GM04504 (cell line): ENCODE results near the gene RIN3.

ENCODE experiments used
- DNase-seq: peaks from one replicate; pipeline ENCODE4 v3.0.0-alpha.2; 2012; ENCODE audit warnings: low read depth

RIN3 gene

GRCh38 chr14:92575061-92575747 lies 61.6 kb downstream of the RIN3 start:
- no peak for DNase-seq

DNA sequence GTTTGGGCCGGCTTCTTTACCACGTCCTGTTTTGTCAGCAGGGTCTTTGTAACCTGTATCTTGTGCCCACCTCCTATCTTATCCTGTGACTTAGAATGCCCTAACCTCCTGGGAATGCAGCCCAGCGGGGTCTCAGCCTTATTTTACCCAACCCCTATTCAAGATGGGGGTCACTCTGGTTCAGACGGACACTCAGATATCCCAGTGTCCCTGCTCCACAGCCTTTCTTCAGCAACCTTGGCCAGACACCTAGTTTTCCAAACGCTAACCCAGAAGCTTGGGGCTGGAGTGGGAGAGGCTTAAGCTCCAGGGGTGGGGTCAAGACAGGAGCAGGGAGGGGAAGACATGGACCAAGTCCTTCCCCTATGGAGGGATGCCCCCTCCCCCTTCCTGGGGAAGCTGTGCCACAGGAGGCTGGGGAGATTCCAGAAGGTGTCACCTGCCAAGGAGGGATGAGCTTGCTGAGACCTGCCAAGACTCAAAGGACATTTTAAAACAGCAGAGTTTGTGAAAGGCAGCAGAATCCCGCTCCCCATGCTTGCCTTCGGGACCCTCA lies 62.2 kb downstream of the RIN3 start:
- DNase-seq = no peak

DNA sequence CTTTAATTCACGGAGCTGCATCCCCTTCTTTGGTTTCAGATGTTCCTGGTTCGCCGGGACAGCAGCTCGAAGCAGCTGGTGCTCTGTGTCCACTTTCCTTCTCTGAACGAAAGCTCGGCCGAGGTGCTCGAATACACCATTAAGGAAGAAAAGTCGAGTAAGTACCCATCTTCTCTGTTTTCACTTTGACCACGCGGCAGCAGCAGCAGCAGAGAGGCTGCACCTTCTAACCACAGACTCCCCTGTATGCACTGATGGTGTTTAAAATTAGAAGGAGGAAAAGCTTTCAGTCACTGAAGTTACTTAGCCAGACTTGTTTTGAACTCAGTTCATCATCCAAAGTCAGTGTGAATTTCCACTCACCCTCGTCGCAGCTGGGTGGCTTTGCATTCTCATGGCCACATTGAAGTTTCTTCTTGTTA lies 63.8 kb downstream of the RIN3 start:
- DNase-seq = no peak

- DNase-seq = peak; percentile 24
These were observed 64.9 kb downstream of the RIN3 start for GRCh38 chr14:92578511-92578910.

- no peak for DNase-seq
These were observed 65.8 kb downstream of the RIN3 start for GRCh38 chr14:92579244-92579936.

- no peak for DNase-seq
These were observed 67.6 kb downstream of the RIN3 start for GRCh38 chr14:92581206-92581605.

DNA sequence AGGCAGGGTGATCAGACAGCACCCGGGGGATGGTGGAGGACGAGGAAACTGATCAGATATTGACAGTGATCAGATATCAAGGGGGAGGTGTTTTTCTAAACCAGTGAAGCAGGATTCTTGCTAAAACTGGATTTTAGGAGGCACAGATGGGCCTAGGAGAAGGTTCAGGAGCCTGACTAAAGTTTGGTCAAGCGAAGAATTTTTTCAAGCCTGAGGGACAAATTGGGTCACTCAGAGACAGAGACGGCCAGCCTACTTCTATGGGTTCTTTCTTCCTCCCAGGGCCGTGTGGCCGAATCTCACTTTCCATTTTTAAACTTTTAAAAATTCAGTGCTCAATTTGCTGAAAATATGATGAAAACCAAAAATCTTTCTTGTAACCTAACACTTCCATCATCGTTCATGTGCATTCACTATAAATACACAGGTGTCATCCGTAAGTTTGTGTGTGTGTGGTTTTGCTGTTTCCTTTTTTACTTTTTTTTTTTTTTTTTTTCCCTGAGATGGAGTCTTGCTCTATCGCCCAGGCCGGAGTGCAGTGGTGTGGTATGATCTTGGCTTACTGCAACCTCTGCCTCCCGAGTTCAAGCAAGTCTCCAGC lies 68.5 kb downstream of the RIN3 start:
- no peak for DNase-seq

DNA sequence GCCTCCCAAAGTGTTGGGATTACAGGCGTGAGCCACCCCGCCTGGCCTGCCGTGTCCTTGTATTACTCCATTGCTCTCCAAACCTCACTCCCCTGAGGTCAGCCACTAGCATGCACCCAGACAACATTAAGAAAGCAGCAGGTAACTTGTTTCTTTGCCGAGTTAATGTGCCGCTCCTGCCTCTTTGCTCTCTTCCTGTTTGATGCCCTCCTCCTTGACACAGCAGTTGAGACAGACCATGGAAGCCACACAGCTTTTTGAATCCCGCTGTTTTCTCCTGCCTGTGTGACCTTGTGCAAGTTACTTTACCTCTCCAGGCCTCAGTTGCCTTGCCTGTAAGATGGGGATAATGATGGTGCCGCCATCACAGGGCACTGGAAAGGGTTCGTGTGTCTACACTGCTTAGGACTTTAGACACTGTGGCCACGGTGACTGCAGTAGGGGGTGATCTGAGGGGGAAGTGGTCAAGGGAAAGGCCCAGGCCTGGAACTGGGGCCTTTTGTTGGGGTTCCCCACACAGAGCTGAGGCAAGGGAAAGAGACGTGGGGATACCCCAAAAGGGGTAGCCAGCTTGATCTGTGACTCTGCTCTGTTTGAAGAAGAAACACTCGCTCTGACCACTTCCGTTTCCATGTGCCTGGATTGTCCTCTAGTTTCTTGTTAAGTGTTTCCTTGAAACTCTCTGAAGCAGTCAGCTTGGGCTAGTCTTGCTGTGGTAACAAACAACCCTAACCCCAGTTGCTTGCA lies 69.3 kb downstream of the RIN3 start:
- DNase-seq = no peak

DNA sequence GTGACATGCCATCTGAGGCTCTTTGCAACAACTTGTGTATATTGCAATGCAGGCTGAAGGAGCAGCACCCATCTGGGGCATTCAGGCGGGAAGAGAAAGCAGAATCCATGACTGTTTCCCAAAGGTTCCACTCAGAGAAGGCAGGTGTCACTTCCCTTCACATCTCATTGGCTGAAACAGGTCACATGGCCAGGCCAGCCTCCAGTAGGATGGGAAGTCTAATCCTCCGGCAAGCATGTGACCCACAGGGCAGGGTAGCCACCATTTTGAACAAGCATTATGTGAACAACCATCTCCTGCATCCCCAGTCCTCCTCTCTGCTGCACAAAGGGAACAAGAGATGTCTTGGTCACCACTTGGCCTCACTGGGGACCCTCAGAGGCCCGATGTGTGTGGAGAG lies 70.6 kb downstream of the RIN3 start:
- DNase-seq = no peak

- no peak for DNase-seq
These were observed 71.2 kb downstream of the RIN3 start for GRCh38 chr14:92584816-92585215.

DNA sequence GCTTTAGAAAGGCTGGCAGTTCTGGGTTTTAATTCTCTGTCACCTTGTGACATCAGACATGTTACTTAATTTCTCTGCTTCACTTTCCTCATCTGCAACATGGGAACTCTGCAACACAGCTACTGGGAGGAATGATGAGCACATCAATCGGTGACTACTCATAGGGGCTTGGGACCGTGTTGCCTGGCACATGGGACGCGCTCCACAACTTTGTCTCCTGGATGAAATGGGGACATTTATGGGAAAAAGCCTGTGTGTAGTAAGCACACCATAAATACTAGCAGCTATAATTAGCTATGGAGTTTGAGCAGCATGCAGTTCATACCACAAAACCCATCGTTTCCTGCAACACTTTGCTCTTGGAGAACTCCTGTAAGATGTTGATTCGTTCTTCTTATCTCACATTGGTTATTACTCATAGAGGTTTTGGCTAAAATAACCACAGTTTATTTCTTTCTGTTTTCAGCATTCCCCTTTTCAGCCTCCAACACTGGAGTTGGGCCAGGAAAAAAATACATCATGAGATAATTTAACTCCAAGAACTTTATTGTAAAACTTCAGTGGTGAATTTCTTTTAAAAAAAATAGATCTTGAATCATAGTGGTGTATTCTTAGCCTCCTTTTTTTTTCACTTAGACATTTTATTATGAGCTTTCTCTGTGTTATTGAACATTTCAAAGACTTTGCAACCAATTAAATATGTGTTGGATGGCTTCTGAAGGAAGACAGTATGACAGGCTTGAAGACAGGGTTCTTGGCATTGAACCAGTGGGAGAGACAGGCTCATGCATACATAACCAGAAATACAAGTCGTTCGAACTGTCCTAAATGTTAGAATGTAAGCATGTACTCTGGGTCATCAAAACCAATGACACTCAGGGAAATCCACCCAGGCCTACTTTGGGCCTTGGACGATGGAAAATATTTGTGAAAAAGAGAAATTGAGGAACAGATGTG lies 72.7 kb downstream of the RIN3 start:
- peak; percentile 96 for DNase-seq

- no peak for DNase-seq
These were observed 73.5 kb downstream of the RIN3 start for GRCh38 chr14:92586963-92587699.

DNA sequence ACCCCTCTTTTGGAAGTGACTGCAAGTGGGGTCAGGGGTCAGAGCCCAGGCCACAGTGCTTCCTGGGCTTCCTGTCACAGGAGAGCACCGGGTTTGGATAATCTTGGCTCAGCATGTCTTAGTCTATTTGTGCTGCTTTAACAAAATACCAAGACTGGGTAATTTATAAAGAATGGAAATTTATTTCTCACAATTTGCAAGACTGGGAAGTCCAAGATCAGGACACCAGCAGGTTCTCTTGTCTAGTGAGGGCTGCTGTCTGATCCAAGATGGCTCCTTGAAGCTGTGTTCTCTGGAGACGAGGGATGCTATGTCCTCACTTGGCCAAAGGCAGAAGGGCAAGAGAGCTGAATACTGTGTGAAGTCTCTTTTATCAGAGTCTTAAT lies 74.1 kb downstream of the RIN3 start:
- no peak for DNase-seq

GRCh38 chr14:92589213-92589852 lies 75.8 kb downstream of the RIN3 start:
- no peak for DNase-seq

DNA sequence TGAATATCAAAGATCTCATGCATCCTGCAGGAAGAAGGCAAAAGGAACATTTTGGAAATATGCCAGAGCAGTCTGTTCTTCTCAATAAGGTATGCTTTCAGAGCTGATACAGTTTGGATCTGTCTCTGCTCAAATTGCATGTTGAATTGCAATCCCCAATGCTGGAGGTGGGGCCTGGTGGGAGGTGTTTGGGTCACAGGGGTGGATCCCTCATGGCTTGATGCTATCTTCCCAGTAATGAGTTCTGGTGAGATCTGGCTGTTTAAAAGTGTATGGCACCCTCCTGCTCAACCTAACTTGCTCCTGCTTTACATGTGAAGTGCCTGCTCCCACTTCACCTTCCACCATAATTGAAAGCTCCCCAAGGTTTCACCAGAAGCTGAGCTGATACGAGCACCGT lies 76.6 kb downstream of the RIN3 start:
- DNase-seq = no peak

GRCh38 chr14:92590941-92591340 lies 77.4 kb downstream of the RIN3 start:
- no peak for DNase-seq

GRCh38 chr14:92591346-92591745 lies 77.8 kb downstream of the RIN3 start:
- DNase-seq = no peak

DNA sequence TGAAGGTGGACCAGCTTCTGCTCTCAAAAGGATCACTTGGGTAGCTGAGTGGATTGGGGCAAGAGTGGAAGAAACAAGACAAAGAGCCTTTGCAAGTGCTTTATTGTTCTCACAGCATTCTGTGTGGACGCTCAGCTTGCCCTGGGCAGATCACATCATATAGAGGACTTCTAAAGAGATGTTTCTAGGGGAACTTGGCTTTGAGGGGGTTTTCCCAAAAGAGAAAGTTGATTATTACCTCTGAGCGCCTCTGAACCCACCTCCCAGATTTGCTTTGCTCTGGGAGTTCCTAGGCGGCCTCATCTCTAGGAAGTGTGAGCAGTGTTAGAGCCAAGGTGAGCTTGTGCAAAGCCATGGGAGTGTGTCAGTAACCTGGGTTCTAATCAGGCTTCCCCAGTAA lies 81.7 kb downstream of the RIN3 start:
- DNase-seq = no peak

- DNase-seq = no peak
These were observed 82.8 kb downstream of the RIN3 start for GRCh38 chr14:92596331-92596907.
